G401 (cell line): Measurements from ENCODE around the gene LRRC15. TPM values are rescaled to one million over a fixed set of nuclear protein-coding genes. Genes with fewer than 3 reads are reported as not detected.

ENCODE experiments used
- DNase-seq: peaks from one replicate; pipeline ENCODE4 v3.0.0-alpha.2; 2015; ENCODE audit warnings: low spot score
- in situ Hi-C: cut with HindIII; loops from 2 replicates; pipeline ENCODE4 v1.10.0; 2016; ENCODE audit warnings: low sequenced_read_pairs, mixed read lengths
- total RNA-seq: library from RNA; depleted of rRNA; stranded (reverse); fragments of >200 nt; shearing (Covaris generic); gene quantifications from 2 replicates; pipeline ENCODE4 v1.2.3, GENCODE V29; 2014

LRRC15 gene
- total RNA-seq, 1 experiment from 2014 or later, result 0.14 TPM

DNA sequence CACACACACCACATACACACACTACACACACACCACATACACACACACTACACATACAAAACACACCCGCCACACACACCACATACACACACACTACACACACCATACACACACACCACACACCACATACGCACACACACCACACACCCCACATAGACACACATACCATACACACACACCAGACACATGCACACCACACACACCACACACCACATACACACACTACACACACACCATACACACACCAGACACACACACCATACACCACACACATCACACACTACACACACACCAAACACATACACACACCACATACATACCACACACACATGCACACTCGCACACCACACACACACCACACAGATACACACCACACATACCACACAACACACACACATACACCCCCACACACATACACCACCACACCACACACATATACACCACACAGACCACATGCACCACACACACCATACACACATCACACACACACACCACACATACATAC lies 44.7 kb downstream of the LRRC15 start:
- no peak for DNase-seq
- in situ Hi-C loops, result no loop called here

DNA sequence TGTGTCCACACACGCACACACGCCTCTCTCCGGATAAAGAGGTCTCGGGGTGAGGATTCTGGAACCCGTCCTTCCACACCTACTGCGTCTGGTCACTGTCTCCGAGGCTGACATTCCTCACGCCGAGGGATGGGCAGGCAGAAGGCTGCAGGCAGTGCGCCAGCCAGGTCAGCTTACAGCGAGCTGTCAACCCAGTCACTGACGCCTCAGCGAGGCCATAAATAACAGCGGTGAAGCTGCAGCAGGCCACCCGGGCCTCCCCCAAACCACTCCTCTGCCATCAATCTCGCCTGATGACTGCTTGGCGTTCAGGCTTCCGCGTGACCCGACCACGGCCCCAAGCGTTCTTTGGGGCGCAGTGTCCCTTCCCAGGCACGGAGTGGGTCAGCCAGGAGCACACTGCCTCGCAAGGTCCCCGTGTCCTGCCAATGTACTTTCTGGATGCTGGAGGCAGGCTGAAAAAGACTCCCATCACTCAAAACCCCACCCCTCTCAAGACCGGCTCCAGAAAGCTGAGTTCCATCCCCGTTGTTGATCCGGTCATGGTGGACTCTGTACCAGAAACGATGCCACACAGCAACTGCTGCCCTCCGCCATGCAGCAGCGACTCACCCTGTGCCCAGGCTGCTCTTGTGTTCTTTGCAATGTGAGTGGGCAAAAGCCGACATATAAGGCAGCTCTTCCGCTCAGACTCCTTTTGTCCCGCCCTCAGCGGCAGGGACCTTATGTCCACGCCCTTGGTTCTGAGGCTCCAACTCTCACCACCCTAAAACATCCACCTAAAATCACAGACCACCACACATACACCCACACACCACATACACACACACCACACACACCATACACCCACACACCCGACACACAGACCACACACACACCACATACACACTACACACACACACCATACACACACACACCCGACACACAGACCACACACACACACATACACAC lies 45.5 kb downstream of the LRRC15 start:
- DNase-seq, result peak; percentile 55
- in situ Hi-C loops, result no loop called here

DNA sequence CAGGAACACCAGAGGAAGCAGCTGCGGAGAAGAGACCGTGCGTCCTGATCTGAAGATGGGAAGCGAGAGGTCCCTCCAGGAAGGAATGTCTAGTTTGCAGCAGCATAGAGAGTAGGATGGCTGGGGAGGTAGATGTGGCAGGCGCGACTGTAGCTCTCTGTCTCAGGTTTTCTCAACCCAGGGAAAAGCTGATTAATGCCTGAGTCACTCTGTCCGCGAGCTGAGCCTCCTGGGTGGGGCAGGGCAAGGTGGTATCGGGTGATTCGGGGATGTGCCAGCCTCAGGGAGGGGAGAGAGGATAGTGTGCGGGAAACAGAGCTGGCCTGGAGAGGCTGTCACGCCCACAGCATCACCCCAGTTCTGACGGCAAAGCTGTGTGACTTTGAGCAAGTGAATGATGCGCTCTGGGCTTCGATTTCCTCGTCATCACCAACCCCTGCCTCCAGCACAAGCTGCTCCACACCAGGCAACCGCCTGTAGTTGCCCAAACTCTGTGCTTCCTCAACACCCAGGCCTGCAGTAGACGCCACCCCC lies 46.8 kb downstream of the LRRC15 start:
- DNase-seq, result no peak
- in situ Hi-C loops, result no loop called here

DNA sequence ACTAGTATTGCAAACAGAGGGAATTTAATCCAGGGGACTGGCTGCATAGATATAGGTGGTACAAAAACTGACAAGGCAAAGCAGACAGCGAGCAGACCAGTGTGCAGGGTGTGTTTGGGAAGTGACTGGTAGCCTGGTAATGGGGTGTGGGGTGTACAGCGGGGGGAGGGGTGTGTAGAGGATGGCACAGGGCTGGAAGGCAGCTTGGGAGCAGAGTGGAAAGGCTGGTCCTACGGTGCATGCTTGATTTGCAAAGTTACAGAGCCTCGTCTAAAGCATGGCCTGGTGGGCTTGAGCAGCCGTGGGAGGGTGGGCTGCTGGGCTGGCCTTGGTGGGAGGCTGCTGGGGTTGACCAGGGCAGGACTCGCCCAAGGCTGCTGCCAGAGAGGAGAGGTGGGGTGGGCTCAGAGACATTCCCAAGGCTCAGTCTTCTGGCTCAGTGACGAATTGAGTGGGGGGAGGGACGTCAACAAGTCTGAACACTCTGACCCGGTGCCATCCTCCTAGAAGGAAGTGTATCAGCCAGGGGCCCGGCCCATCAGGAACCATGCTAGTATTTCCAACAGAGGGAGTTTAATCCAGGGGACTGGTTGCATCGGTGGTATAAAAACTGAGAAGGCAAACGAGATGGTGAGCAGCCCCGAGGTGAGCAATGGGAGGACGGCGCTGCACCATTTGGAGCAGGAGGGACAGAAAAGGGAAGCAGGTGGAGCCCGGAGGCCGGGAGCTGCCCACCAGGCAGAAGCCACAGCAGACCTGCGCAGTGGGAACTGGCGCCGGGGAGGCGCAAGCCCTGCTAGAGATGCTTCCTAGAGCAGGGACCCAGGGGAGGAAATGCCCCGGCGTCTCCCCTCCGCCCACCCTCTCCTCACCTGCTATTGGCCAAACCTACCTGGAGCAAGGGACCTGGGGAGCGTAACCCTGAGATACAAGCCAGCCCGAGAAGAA lies 47.6 kb downstream of the LRRC15 start:
- no peak for DNase-seq
- in situ Hi-C loops, result no loop called here

DNA sequence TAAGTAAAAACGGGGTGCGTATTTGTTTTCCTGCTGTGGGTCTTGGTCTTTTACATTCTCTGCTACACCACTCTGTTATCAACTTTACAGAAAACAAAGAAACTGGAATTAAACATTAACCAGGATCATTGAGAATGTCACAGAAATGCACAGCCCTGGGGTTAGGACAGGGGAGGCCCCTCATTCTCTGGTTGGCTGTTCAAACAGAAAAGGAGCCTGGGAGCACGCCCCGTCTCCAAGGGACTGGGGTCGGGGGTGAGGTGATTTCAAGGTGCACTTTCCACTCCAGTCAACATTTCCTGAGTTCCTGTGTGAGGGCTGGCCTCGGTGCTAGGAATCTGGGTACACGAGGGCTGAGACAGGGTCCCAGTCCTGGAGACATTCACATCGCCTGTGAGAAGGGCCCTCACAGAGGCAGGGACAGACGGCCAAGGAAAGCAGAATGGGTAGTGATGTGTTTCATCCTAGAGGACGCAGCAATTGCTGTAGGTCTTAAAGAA lies 48.7 kb downstream of the LRRC15 start:
- in situ Hi-C loops, result no loop called here
- DNase-seq, result no peak

DNA sequence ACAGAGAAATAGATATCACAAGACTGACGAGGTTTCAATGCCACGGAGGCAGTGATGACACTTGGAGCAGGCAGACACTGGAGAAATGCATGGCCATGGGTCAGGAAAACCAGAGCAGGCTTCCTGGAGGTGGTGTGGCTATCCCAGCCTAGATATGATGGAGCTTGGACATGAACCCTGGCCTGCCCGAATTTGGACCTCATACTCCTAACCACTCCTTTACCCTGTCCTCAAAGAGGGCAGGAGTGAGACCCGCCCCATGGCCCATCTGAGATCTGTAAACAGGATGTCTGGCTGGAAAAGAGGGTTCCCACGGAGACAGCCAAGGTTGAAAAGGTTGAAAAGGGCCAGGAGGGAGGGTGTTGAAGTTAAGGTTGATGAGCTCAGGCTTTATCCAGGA lies 49.4 kb downstream of the LRRC15 start:
- in situ Hi-C loops, result no loop called here
- DNase-seq, result no peak

DNA sequence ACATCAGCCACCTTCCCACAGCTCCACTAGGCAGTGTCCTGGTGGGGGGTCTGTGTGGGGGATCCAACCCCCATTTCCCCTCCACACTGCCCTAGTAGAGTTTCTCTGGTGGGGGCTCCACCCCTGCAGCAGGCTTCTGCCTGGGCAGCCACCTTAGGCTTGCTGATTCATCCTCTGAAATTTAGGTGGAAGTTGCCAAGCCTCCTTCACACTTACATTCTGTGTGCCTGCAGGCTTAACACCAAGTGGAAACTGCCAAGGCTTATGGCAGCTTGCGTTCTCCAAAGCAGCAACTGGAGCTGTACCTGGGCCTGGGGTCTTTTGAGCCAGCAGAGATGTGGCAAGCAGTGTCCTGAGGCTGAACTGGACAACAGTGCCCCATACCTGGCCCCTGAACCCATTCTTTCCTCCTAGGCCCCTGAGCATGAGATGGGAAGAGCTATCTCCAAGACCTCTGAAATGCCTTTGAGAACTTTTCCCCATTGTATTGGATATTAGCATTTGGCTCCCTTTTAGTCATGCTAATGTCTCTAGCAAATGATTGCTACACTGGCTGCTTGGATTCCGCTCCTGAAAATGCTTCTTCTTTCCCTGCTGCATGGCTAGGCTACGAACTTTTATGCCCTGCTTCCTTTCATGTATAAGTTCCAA lies 50.9 kb downstream of the LRRC15 start:
- no peak for DNase-seq
- in situ Hi-C loops, result no loop called here

DNA sequence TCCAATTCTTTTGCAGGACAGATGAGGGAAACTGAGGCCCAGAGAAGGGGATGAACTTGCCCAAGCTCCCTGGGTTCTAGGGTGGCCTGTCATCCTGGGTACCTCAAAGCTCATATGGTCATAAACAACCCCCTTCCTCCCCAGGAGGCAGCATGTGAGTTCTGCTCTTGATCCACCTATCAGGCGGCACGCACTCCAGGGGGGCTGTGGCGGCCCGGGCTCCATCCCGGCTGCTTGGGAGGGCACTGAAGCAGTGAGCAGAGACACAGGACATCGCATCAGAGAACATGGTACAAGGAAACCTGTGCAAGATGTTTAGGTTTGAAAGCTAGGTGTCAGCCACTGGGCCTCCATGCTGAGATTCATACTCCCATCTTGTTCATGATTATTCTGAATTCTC lies 52.6 kb downstream of the LRRC15 start:
- in situ Hi-C loops, result no loop called here
- DNase-seq, result no peak

DNA sequence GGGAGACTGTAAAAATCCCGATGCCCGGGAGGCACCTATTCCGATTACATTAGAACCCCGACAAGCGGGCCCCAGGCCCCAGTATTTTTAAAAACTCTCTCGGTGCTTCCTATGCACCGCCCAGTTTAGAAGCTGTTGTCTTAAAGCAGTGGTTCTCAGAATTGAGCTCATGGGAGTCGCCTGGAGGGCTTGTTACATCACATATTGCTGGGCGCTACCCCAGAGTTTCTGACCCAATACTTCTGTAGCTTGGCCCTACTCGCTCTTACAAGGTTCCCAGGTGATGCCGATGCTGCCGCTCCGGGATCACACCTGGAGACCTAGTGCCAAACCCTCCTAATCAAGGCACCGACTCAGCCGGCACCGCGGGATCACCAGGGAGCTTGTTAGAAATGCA lies 53.6 kb downstream of the LRRC15 start:
- in situ Hi-C loops, result no loop called here
- no peak for DNase-seq

DNA sequence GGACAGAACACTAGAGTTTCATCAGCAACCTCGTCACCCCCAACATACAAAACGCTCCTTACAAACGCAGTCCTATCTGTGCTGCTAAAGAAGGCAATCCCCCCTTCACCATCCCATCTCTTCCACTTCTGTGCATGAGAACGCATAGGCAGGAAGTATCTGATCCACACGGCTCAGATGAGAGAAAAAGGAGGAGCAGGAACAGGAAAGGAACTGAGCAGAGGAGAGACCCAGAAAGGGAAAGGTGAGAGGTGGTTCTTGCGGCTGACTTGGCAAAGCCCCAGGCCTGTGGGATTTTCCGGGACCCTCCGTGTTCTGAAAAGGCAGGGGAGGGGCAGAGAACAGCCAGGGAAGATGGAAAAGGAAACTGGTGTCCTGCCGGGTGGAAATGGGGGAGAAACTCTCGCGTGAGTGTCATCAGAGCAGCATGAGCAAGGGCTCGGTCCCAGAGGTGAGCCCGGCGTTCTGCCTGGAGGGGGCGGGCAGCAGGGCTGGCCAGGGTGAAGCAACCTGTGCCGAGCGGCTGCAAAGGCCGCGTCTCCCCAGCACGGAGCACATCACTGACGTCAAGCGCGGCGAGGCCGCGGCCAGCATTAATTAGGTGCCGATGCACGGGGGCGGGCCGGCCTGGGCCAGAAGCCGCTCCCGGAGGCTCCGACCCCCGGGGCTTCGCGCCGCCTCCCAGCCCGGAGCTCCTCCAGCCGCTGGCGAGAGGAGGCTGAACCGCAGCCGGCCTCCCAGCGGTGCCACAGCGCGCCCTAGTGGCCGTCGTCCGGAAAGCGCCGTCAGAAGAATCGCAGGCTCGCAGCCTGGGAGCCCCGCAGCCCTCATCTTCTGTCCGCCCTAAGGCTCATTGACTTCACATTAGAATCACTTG lies 54.2 kb downstream of the LRRC15 start:
- peak; percentile 71 for DNase-seq
- in situ Hi-C loops, result no loop called here

DNA sequence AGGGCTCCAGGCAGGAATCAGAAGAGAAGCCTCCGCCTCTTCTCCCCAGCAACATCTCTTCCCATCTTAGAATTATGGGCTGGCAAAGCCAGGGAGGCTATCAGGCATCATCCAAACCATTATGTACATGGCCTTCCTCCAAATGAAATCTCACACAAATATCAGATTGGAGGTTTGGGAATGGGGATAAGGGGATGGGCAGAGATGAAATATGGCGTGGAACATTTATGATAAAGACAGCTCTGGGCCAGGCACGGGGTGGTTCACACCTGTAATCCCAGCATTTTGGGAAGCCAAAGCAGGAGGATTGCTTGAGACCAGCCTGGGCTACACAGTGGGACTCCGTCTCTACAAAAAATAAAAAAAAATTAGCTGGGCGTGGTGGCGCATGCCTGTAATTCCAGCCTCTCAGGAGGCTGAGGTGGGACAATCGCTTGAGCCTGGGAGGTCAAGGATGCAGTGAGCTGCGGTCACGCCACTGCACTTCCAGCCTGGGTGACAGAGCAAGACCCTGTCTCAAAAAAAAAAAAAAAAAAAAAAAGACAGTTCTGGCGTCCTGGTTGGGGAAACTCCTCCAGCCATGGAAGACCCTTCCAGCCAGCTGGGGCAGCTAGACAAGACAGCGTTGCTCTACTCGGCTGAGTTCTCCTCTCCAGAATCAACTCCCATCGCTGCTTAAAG lies 55.0 kb downstream of the LRRC15 start:
- no peak for DNase-seq
- in situ Hi-C loops, result no loop called here

DNA sequence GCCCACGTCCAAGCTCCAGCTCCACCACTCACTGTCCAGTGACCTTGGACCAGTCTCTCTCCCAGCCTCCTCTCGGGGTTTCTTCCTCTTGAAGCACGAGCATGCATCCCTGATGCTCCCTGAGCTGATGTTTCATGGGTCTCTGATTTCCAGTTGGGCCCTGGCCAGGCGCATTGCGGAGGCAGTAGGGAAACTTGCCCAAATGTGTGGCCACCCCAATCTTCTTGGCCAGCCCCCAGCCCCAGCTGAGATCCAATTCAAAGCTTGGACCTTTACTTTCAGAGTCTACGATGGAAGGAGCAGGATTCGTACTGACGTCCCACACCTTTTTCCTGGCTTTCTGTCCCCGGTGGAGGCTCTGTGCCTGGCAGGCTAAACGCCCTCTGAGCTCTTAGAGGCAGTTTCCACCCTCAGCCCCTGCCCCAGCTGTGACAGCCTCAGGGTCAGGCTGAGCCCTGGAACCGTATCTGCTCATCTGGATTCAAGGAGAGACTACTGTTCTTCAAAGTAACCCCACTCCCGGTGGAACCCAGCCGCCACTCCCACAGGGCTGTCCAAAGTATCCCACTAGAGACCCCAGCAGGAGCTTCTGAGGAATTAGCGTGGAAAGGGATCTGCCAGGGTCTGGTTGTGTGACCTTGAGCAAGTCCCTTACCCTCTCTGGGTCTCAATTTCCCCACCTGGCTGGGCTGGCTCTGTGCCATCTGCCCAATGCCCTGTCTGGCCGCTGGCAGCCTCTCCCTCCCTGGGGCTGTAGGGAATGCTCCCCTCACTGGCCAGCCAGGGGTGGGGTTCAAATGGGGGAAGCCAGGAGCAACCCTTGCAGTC lies 55.8 kb downstream of the LRRC15 start:
- no peak for DNase-seq
- in situ Hi-C loops, result no loop called here

DNA sequence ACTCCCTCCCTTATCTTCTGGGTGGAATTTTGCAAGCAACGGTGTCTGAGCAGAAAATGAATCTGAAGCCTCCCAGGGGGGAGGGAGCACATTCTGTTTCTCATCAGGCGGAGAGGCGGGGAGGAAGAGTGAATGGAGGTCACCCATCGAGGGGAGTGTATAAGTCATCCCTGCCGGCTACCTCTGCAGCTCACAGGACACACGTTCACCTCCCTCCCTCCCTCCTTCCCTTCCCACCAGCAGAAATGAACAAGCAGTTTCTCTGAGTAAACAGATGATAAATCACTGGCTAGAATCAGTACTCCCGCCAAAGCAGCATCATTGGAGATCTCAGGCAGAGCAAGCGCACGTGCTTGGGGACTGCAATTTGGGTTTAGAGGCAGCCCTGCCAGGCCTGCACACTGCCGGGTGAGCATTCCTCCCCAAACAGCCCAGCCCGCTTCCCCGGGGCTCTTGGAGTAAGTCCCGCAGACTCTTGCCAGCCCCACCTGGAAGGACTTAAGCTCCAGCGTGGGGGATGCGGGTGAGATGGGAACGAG lies 56.7 kb downstream of the LRRC15 start:
- in situ Hi-C loops, result no loop called here
- peak; percentile 38 for DNase-seq

DNA sequence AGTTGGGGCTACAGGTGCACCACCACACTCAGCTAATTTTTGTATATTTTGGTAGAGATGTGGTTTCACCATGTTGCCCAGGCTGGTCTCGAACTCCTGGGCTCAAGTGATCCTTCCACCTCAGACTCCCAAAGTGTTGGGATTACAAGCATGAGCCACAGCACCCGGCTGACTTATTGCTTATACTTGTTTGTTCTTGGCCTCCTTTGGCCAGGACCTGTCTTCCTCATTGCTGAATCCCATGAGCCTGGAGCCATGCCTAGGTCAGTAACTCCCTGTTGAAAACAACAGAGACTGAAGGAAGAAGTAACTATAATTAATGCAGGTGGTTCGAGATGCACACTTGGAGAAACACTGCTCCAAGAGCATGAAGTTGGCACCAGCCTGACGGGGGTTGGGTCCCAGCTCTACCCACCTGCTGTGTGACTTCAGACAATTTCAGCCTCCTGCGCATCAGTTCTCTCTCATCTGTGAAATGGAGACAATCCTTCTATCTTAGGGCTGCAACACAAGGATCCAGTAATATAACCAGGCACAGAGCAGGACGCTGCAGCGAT lies 57.3 kb downstream of the LRRC15 start:
- in situ Hi-C loops, result no loop called here
- DNase-seq, result no peak

DNA sequence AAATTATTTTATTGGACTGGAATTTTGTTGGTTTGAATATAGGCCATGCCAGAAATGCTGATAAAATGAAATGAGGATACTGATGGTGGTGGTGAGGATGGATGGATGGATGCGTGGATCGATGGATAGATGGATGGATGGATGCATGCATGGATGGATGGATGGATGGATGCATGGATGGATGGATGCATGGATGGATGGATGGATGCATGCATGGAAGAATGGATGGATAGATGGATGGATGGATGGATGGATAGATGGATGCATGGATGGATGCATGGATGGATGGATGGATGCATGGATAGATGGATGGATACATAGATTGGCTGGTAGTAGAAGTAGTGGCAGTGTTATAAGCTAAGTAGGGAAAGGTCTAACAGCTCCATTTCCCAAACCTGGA lies 58.5 kb downstream of the LRRC15 start:
- in situ Hi-C loops, result no loop called here
- no peak for DNase-seq
